Measurements from ENCODE around the gene MAD1L1.

The MAD1L1 gene

GRCh38 chr7:2055956-2056355 is 176.8 kb downstream of the MAD1L1 start:
- H3K27ac ChIP-seq: no peak overlapping the region
- no peak for TF ChIP-seq CTCF (conservative IDR thresholded peaks at IDR 0.05)

GRCh38 chr7:2054927-2055326 is 177.8 kb downstream of the MAD1L1 start:
- no peak for TF ChIP-seq CTCF (conservative IDR thresholded peaks at IDR 0.05)
- H3K27ac ChIP-seq: no peak overlapping the region

- TF ChIP-seq CTCF (conservative IDR thresholded peaks at IDR 0.05): no peak
- H3K27ac ChIP-seq: no peak overlapping the region
Measured at GRCh38 chr7:2053395-2053794, 179.3 kb downstream of the MAD1L1 start.

GRCh38 chr7:2052657-2053048 is 180.1 kb downstream of the MAD1L1 start:
- TF ChIP-seq CTCF (conservative IDR thresholded peaks at IDR 0.05): no peak
- no peak overlapping the region for H3K27ac ChIP-seq

- no peak for TF ChIP-seq CTCF (conservative IDR thresholded peaks at IDR 0.05)
- no peak overlapping the region for H3K27ac ChIP-seq
Measured at GRCh38 chr7:2051707-2052656, 180.8 kb downstream of the MAD1L1 start.

- TF ChIP-seq CTCF (conservative IDR thresholded peaks at IDR 0.05): no peak
- H3K27ac ChIP-seq: no peak overlapping the region
Measured at GRCh38 chr7:2050511-2050866, 182.3 kb downstream of the MAD1L1 start.

GRCh38 chr7:2049782-2050510 is 182.8 kb downstream of the MAD1L1 start:
- no peak overlapping the region for H3K27ac ChIP-seq
- TF ChIP-seq CTCF (conservative IDR thresholded peaks at IDR 0.05): no peak
